Measurements from ENCODE around the gene CRY1.

DNA sequence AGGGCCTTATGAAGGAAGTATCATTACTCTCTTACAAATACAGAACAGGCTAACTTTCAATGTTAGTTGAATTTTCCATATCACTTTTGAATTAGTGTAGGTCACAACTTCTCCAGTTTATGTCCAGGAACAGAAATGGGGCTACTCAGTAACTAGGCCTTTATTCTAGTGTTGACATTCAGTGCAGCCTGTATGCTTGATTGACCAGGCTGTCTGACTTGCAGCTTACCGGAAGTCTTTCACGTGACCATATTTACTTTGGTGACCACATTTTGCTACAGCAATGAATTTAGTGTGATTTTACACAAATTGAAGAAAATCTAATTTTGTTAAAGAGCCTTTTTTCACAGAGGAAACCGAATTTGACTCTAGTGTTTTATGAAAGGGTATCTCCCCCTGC lies 118.8 kb downstream of the CRY1 start:
- TF ChIP-seq POLR2AphosphoS5 (IDR thresholded peaks at IDR 0.05; ENCODE audit: low read depth, low read length) (no peak), POLR2A (IDR thresholded peaks at IDR 0.05; ENCODE audit: low read depth, low read length) (no peak), TAF1 (IDR thresholded peaks at IDR 0.05; ENCODE audit: low read depth, low read length) (no peak)
